SU-DHL-6 (cell line): ENCODE measurements around the gene MOCS3.

Experiments used
- H2AFZ ChIP-seq: fragments of 200-600 bp; sonication (generic); 2 replicates; pipeline ENCODE4 v1.6.1; 2014; ENCODE audit warnings: low read depth, mild to moderate bottlenecking, moderate library complexity, mixed read lengths, antibody characterized with exemption, low read length; ENCODE audit not compliant: severe bottlenecking
- H3F3A ChIP-seq: fragments of 200-600 bp; shearing (Covaris generic); 2 replicates; pipeline ENCODE4 v1.6.0; 2016; ENCODE audit warnings: antibody characterized with exemption, mild to moderate bottlenecking; ENCODE audit not compliant: insufficient read depth
- H3K27ac ChIP-seq: fragments of 200-600 bp; sonication (generic); 2 replicates; pipeline ENCODE4 v1.5.1; 2016; ENCODE audit warnings: low read depth, mild to moderate bottlenecking, low read length, moderate library complexity, mixed read lengths
- H3K27me3 ChIP-seq: fragments of 200-600 bp; sonication (generic), shearing (Covaris generic); 2 replicates; pipeline ENCODE4 v1.6.0; 2014; ENCODE audit warnings: mild to moderate bottlenecking, low read length
- H3K36me3 ChIP-seq: fragments of 200-600 bp; sonication (generic); 2 replicates; pipeline ENCODE4 v1.6.1; 2014; ENCODE audit warnings: mild to moderate bottlenecking, low read length, mixed read lengths
- H3K4me2 ChIP-seq: fragments of 300-600, 200-600 bp; shearing (Covaris generic), sonication (generic); 2 replicates; pipeline ENCODE4 v1.6.0; 2014; ENCODE audit warnings: low read length, low read depth, mild to moderate bottlenecking; ENCODE audit not compliant: poor library complexity, severe bottlenecking
- H3K4me3 ChIP-seq: fragments of 200-600 bp; sonication (generic); 2 replicates; pipeline ENCODE4 v1.5.1; 2014; ENCODE audit warnings: antibody characterized with exemption, low read length, mild to moderate bottlenecking, mixed read lengths; ENCODE audit not compliant: insufficient read depth, poor library complexity, severe bottlenecking
- H3K79me2 ChIP-seq: fragments of 200-600 bp; sonication (generic); 2 replicates; pipeline ENCODE4 v1.6.1; 2014; ENCODE audit warnings: mild to moderate bottlenecking, low read length, moderate library complexity; ENCODE audit not compliant: insufficient read depth
- H3K9ac ChIP-seq: fragments of 200-600 bp; sonication (generic); 2 replicates; pipeline ENCODE4 v1.7.0; 2014; ENCODE audit warnings: mild to moderate bottlenecking, low read length
- H3K9me2 ChIP-seq: fragments of 200-600 bp; sonication (generic); replicated peaks from 2 replicates; pipeline ENCODE4 v1.6.1; 2014; ENCODE audit warnings: low read length; ENCODE audit not compliant: insufficient read depth
- H3K9me3 ChIP-seq: fragments of 200-600 bp; sonication (generic); 2 replicates; pipeline ENCODE4 v1.6.1; 2014; ENCODE audit warnings: low read length, mixed read lengths; ENCODE audit not compliant: insufficient read depth
- H4K20me1 ChIP-seq: fragments of 200-600 bp; sonication (generic); 2 replicates; pipeline ENCODE4 v1.6.1; 2014; ENCODE audit warnings: low read depth, mild to moderate bottlenecking, antibody characterized with exemption, low read length, moderate library complexity, mixed read lengths
- CTCF ChIP-seq: fragments of 200-600 bp; sonication (generic); IDR thresholded peaks from one replicate; pipeline ENCODE4 v1.5.1; 2017; ENCODE audit warnings: antibody characterized with exemption, mild to moderate bottlenecking, low read length, moderate library complexity; ENCODE audit not compliant: insufficient read depth, poor library complexity, severe bottlenecking
- EZH2phosphoT487 ChIP-seq: fragments of 200-600 bp; sonication (generic), shearing (Covaris generic); conservative IDR thresholded peaks from 2 replicates; pipeline ENCODE4 v1.6.1; 2018; ENCODE audit warnings: mild to moderate bottlenecking, antibody characterized with exemption, low read length, moderate library complexity, mixed read lengths

MOCS3 gene

GRCh38 chr20:50933589-50933988 lies 25.0 kb upstream of the MOCS3 start:
- TF ChIP-seq CTCF (no peak), EZH2phosphoT487 (no peak)
- H3K9me3 ChIP-seq: no peaks in the 10 kb centered on the region
- H2AFZ ChIP-seq: no peak overlapping the region
- H3K9me2 ChIP-seq: no peaks in the 10 kb centered on the region
- H4K20me1 ChIP-seq: peaks cover 6% of the 10 kb centered on the region
- no peak overlapping the region; the same call in 1 of the 2 replicates for H3K27ac ChIP-seq
- H3F3A ChIP-seq: peaks cover 54% of the 10 kb centered on the region
- no peak overlapping the region for H3K9ac ChIP-seq
- H3K79me2 ChIP-seq: peaks cover 19% of the 10 kb centered on the region
- peaks cover 40% of the 10 kb centered on the region for H3K36me3 ChIP-seq
- no peak overlapping the region for H3K4me2 ChIP-seq
- no peaks in the 10 kb centered on the region for H3K27me3 ChIP-seq
- no peak overlapping the region for H3K4me3 ChIP-seq

- Histone ChIP-seq H3K79me2 (no peaks in the 10 kb centered on the region), H3K9me3 (no peaks in the 10 kb centered on the region), H4K20me1 (no peaks in the 10 kb centered on the region), H3K27me3 (no peaks in the 10 kb centered on the region), H2AFZ (no peak overlapping the region), H3K4me3 (no peak overlapping the region), H3F3A (peaks cover under 1% of the 10 kb centered on the region; the same call in 1 of the 2 replicates), H3K9ac (no peak overlapping the region), H3K4me2 (no peak overlapping the region), H3K9me2 (no peaks in the 10 kb centered on the region), H3K36me3 (peaks cover 31% of the 10 kb centered on the region), H3K27ac (no peak overlapping the region)
- TF ChIP-seq CTCF: no peak
- TF ChIP-seq EZH2phosphoT487: no peak
Observed at GRCh38 chr20:50943069-50943468, 15.5 kb upstream of the MOCS3 start.

GRCh38 chr20:50948132-50948785 lies 10.4 kb upstream of the MOCS3 start:
- peaks cover 37% of the 10 kb centered on the region; the same call in 1 of the 2 replicates for H3K36me3 ChIP-seq
- H3K79me2 ChIP-seq: peaks cover 13% of the 10 kb centered on the region; the same call in 1 of the 2 replicates
- H2AFZ ChIP-seq: no peak overlapping the region
- no peaks in the 10 kb centered on the region for H3K9me2 ChIP-seq
- no peak overlapping the region for H3K4me3 ChIP-seq
- no peaks in the 10 kb centered on the region for H4K20me1 ChIP-seq
- H3K27ac ChIP-seq: no peak overlapping the region
- H3K9ac ChIP-seq: no peak overlapping the region
- no peaks in the 10 kb centered on the region for H3K27me3 ChIP-seq
- no peaks in the 10 kb centered on the region for H3K9me3 ChIP-seq
- H3F3A ChIP-seq: no peaks in the 10 kb centered on the region
- TF ChIP-seq CTCF (no peak), EZH2phosphoT487 (no peak)
- no peak overlapping the region for H3K4me2 ChIP-seq
